ENCODE measurements around the gene OSBPL8. TPM values are rescaled to one million over a fixed set of nuclear protein-coding genes. Genes with fewer than 3 reads are reported as not detected.

The OSBPL8 gene
- total RNA-seq, 2 experiments from 2014 or later = 154 to 160 TPM

DNA sequence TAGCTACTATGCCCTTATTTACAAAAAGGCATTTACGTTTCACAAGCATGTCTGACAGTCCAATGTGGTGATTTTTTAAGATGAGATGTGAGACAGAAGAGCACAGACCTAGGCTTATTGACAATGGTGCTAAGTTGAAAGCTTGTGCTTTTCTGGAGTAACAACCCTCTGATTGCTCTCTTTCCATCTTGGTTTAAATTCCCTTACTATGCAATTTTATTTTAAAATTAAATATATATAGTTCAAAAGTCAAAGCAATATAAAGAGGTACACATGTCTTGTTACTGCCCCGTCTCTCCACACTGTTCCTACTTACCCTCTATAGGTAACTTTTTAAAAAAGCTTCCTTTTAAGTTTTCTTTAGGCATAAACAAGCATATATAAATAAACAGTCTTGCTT, 172.0 kb downstream of the OSBPL8 start:
- no peaks in the 10 kb centered on the region for H3K9me3 Mint-ChIP-seq
- Histone ChIP-seq H3K4me1 (ENCODE audit: insufficient read depth, low read length) (no peaks in the 10 kb centered on the region), H3K36me3 (ENCODE audit: insufficient read depth, low read length) (peaks cover 86% of the 10 kb centered on the region), H3K27ac (ENCODE audit: low read depth in 1 of 2, low read length in 2 of 2) (no peak overlapping the region), H3K9me3 (ENCODE audit: control insufficient read depth in 1 of 2, insufficient read depth in 1 of 2, low read length in 2 of 2) (no peaks in the 10 kb centered on the region), H3K4me3 (ENCODE audit: low read length) (no peak overlapping the region), H3K27me3 (ENCODE audit: control insufficient read depth in 1 of 2, insufficient read depth in 2 of 2, low read length in 2 of 2) (no peaks in the 10 kb centered on the region)
- no peak overlapping the region for H3K27ac Mint-ChIP-seq
- intact Hi-C loops (cut with DNase I, micrococcal nuclease) = no loop called here
- ChIA-PET POLR2A (no interaction called here), CTCF (no interaction called here)
- H3K4me3 Mint-ChIP-seq = no peak overlapping the region
- no peaks in the 10 kb centered on the region for H3K27me3 Mint-ChIP-seq
- no peaks in the 10 kb centered on the region for H3K4me1 Mint-ChIP-seq (ENCODE audit: low read depth)
- peaks cover 95% of the 10 kb centered on the region for H3K36me3 Mint-ChIP-seq (ENCODE audit: low read depth)
- DNase-seq = no peak
- ATAC-seq (ENCODE audit: poor library complexity) = no peak
- TF ChIP-seq, protein P1, sequence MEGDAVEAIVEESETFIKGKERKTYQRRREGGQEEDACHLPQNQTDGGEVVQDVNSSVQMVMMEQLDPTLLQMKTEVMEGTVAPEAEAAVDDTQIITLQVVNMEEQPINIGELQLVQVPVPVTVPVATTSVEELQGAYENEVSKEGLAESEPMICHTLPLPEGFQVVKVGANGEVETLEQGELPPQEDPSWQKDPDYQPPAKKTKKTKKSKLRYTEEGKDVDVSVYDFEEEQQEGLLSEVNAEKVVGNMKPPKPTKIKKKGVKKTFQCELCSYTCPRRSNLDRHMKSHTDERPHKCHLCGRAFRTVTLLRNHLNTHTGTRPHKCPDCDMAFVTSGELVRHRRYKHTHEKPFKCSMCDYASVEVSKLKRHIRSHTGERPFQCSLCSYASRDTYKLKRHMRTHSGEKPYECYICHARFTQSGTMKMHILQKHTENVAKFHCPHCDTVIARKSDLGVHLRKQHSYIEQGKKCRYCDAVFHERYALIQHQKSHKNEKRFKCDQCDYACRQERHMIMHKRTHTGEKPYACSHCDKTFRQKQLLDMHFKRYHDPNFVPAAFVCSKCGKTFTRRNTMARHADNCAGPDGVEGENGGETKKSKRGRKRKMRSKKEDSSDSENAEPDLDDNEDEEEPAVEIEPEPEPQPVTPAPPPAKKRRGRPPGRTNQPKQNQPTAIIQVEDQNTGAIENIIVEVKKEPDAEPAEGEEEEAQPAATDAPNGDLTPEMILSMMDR (IDR thresholded peaks at IDR 0.05) = no peak

DNA sequence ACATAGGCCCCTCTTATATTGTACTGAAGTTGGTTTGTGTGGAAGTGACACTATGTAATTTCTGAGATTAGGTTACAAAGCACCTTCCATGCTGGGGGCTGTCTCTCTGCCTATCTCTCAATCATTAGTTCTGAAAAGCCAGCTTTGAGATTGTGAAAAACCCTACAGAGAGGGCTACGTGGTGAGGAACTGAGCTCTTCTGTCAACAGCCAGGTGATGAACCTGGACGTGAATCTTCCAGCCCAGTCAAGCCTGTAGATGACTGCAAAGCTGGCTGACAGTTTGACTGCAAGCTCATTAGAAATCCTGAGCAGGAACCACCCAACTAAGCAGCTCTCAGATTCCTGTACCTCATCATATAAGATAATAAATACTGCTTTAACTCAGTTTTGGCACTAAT, 175.0 kb downstream of the OSBPL8 start:
- Histone ChIP-seq H3K27me3 (ENCODE audit: control insufficient read depth in 1 of 2, insufficient read depth in 2 of 2, low read length in 2 of 2) (no peaks in the 10 kb centered on the region), H3K9me3 (ENCODE audit: control insufficient read depth in 1 of 2, insufficient read depth in 1 of 2, low read length in 2 of 2) (no peaks in the 10 kb centered on the region), H3K4me3 (ENCODE audit: low read length) (no peak overlapping the region), H3K27ac (ENCODE audit: low read depth in 1 of 2, low read length in 2 of 2) (no peak overlapping the region), H3K4me1 (ENCODE audit: insufficient read depth, low read length) (no peaks in the 10 kb centered on the region), H3K36me3 (ENCODE audit: insufficient read depth, low read length) (peaks cover 62% of the 10 kb centered on the region)
- ChIA-PET POLR2A (no interaction called here), CTCF (interaction anchor here (1.0 kb wide), 1 partner anchor 10 kb away, joined by 5 read pairs; no protein-coding TSS in a partner anchor)
- DNase-seq = no peak
- ATAC-seq (ENCODE audit: poor library complexity) = no peak
- Mint-ChIP-seq H3K36me3 (ENCODE audit: low read depth) (peaks cover 89% of the 10 kb centered on the region), H3K9me3 (no peaks in the 10 kb centered on the region), H3K27ac (no peak overlapping the region), H3K4me3 (no peak overlapping the region), H3K27me3 (no peaks in the 10 kb centered on the region), H3K4me1 (ENCODE audit: low read depth) (no peaks in the 10 kb centered on the region)
- intact Hi-C loops (cut with DNase I, micrococcal nuclease) = no loop called here
- TF ChIP-seq, protein P1 (IDR thresholded peaks at IDR 0.05) = no peak

DNA sequence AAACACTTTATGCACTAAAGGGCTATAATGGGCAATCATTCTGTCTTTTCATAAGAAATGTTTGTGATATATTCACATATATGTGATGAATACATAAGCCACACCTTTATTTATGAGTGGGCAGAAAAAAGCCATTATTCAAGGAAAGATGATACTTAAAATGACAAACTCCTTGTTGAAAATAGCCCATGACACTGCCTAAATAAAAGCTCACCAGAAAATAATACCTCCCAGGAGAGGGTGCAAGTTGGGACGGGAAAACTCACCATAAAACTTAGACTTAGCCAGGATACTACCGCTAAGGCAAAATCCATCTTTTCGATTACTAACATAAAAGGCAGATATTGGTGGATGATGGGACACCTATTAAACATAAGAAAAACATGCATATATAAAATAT, 175.6 kb downstream of the OSBPL8 start:
- Mint-ChIP-seq H3K36me3 (ENCODE audit: low read depth) (peaks cover 89% of the 10 kb centered on the region), H3K9me3 (no peaks in the 10 kb centered on the region), H3K4me1 (ENCODE audit: low read depth) (no peaks in the 10 kb centered on the region), H3K27ac (no peak overlapping the region), H3K27me3 (no peaks in the 10 kb centered on the region), H3K4me3 (no peak overlapping the region)
- DNase-seq (no peak), ATAC-seq (ENCODE audit: poor library complexity) (no peak)
- no peaks in the 10 kb centered on the region for H3K9me3 ChIP-seq (ENCODE audit: control insufficient read depth in 1 of 2, insufficient read depth in 1 of 2, low read length in 2 of 2)
- H3K4me3 ChIP-seq (ENCODE audit: low read length) = no peak overlapping the region
- ChIA-PET POLR2A (no interaction called here), CTCF (interaction anchor here (1.4 kb wide), 1 partner anchor 11 kb away, joined by 3 read pairs; no protein-coding TSS in a partner anchor)
- intact Hi-C loops (cut with DNase I, micrococcal nuclease) = no loop called here
- no peaks in the 10 kb centered on the region for H3K4me1 ChIP-seq (ENCODE audit: insufficient read depth, low read length)
- peaks cover 59% of the 10 kb centered on the region for H3K36me3 ChIP-seq (ENCODE audit: insufficient read depth, low read length)
- TF ChIP-seq, protein P1 (IDR thresholded peaks at IDR 0.05) = no peak
- H3K27me3 ChIP-seq (ENCODE audit: control insufficient read depth in 1 of 2, insufficient read depth in 2 of 2, low read length in 2 of 2) = no peaks in the 10 kb centered on the region
- H3K27ac ChIP-seq (ENCODE audit: low read depth in 1 of 2, low read length in 2 of 2) = no peak overlapping the region

Data from CD4-positive, alpha-beta T cell (primary cell).